Spleen (tissue), 11 donors: ENCODE measurements around the gene MCM3AP. TPM values are rescaled to one million over a fixed set of nuclear protein-coding genes. Genes with fewer than 3 reads are reported as not detected.

Source experiments
- DNase-seq: peaks from one replicate; pipeline ENCODE4 v3.0.0-alpha.2; 2020
- H3K27ac ChIP-seq, 8 donors: fragments of 200-600 bp; sonication (generic) in 7 of 8; 1 replicate in 4 of 8; 2 replicates in 4 of 8; pipeline versions ENCODE4 v1.5.0 to v1.8.0; 2016 to 2021; ENCODE audit warnings: inconsistent platforms in 4 of 8, mild to moderate bottlenecking in 4 of 8, moderate library complexity in 1 of 8
- H3K27me3 ChIP-seq, 7 donors: fragments of 200-600 bp; sonication (generic) in 6 of 7; replicated peaks in 1 of 7; 1 replicate in 4 of 7; 2 replicates in 3 of 7; pipeline versions ENCODE4 v1.5.0 to v1.8.0; 2016 to 2021; ENCODE audit warnings: inconsistent platforms in 3 of 7, mild to moderate bottlenecking in 1 of 7
- H3K36me3 ChIP-seq, 6 donors: fragments of 200-600 bp; sonication (generic) in 5 of 6; 1 replicate in 4 of 6; 2 replicates in 2 of 6; pipeline versions ENCODE4 v1.5.0 to v1.8.0; 2016 to 2021; ENCODE audit warnings: inconsistent platforms in 2 of 6
- H3K4me1 ChIP-seq, 6 donors: fragments of 200-600 bp; sonication (generic) in 5 of 6; 1 replicate in 3 of 6; 2 replicates in 3 of 6; pipeline versions ENCODE4 v1.5.0 to v1.8.0; 2016 to 2021; ENCODE audit warnings: inconsistent platforms in 3 of 6
- H3K4me3 ChIP-seq, 8 donors: fragments of 200-600 bp; sonication (generic) in 7 of 8; 1 replicate in 4 of 8; 2 replicates in 4 of 8; pipeline versions ENCODE4 v1.5.0 to v1.8.0; 2016 to 2021; ENCODE audit warnings: inconsistent platforms in 4 of 8, mild to moderate bottlenecking in 4 of 8, moderate library complexity in 2 of 8
- H3K9me3 ChIP-seq, 8 donors: fragments of 200-600 bp; sonication (generic) in 7 of 8; 1 replicate in 4 of 8; 2 replicates in 4 of 8; pipeline versions ENCODE4 v1.5.0 to v1.8.0; 2016 to 2021; ENCODE audit warnings: inconsistent platforms in 4 of 8
- POLR2A ChIP-seq, 3 donors: fragments of 450-650 bp; IDR thresholded peaks; one replicate each; pipeline ENCODE4 v1.5.1; 2017; ENCODE audit warnings: antibody characterized with exemption in 3 of 3, mild to moderate bottlenecking in 1 of 3
- POLR2AphosphoS5 ChIP-seq, 3 donors: sonication (generic); formaldehyde crosslinking; IDR thresholded peaks; one replicate each; pipeline ENCODE4 v1.5.1; 2017; ENCODE audit warnings: antibody characterized with exemption in 3 of 3
- WGBS, 5 donors: extraction: QIAGEN DNeasy Blood & Tissue Kit in 3 of 5; methylation state at CpG; one replicate each; pipeline versions ENCODE4 v1.1.5 to v1.1.7; 2013 to 2018; 5-methylcytosine and 5-hydroxymethylcytosine counted together
- intact Hi-C: fragments of 100-400 bp; cut with DNase I; formaldehyde crosslinking; loops from one replicate; pipeline ENCODE4 v1.15.0; 2023; ENCODE audit warnings: low total_unique reads
- polyA plus RNA-seq, 3 donors: library from polyadenylated mRNA; stranded (reverse); fragments of 200-250 nt; gene quantifications; one replicate each; pipeline ENCODE4 v1.2.1, GENCODE V29; 2013
- total RNA-seq, 7 donors: library from RNA; depleted of rRNA in 3 of 7; stranded (reverse); fragments of >200 nt in 3 of 7; fragmentation: NEBNext Ultra II Directional in 4 of 7; extraction: Animal tissue kit (Norgen Biotek cat#: 25700) in 4 of 7; gene quantifications; one replicate each; pipeline versions ENCODE4 v1.1.0 to v1.2.1, GENCODE V29; 2016 to 2021
- TF ChIP-seq, protein P1 (sequence below), 11 experiments: fragments of 200-600 bp in 7 of 11; fragments of 450-650 bp in 4 of 11; sonication (generic) in 4 of 11; IDR thresholded peaks in 8 of 11; conservative IDR thresholded peaks in 3 of 11; 1 replicate in 7 of 11; 2 replicates in 4 of 11; pipeline versions ENCODE4 v1.4.0 to v1.8.0; 2016 to 2021; ENCODE audit warnings: antibody characterized with exemption in 11 of 11, inconsistent platforms in 4 of 11, mild to moderate bottlenecking in 1 of 11
- donor health status: healthy with polysubstance abuse.
- donor health status: DM: no; HTN: no; CAD: no; lungs with moderate emphysema.
- donor health status: DM: no; HTN: no; CAD: no.
- donor health status: Bipolar disorder and iron deficiency.
- donor health status: healthy.
- donor health status: DM: no; HTN: no; CAD: no.
- donor health status: DM: yes; HTN: yes; CAD: no.

MCM3AP gene
- total and polyA plus RNA-seq, 10 donors: 35.2 to 144 (median 103) TPM

DNA sequence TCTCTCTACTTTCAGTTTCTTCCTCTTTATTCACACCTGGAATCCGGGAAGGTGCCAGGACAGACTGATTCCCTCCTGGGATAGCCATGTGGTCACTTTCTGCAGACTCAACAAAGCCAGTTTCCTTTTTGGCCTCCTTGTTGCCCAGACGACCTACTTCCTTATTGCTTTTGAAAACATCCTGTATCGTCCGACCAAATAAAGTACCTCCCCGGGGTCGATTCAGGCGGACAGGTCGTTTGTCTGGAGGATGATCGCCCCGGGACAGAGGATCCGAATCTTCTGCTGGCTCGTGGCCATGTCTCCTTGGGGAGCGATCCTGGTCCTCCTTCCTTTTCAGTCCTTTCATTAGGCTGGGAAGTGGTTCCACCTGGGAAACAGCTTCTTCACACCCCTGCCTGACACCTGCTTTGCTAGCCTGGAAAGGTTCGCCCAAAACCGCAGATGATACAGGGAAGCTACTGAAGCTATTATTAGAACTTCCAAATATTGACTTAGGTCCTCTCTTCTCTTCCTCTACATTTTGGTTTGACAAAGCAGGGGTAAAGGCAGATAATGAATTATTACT lies 1.2 kb downstream of the MCM3AP start:
- Histone ChIP-seq H3K4me3 (peak overlapping the region in 2 of 8 donors; percentile 15 to 99), H3K27ac (peak overlapping the region in 5 of 8 donors; percentile 1 to 98 (median 35))
- 48 to 63% (median 61%) methylated on average over 15 of the region's 15 CpGs for WGBS, 5 donors

DNA sequence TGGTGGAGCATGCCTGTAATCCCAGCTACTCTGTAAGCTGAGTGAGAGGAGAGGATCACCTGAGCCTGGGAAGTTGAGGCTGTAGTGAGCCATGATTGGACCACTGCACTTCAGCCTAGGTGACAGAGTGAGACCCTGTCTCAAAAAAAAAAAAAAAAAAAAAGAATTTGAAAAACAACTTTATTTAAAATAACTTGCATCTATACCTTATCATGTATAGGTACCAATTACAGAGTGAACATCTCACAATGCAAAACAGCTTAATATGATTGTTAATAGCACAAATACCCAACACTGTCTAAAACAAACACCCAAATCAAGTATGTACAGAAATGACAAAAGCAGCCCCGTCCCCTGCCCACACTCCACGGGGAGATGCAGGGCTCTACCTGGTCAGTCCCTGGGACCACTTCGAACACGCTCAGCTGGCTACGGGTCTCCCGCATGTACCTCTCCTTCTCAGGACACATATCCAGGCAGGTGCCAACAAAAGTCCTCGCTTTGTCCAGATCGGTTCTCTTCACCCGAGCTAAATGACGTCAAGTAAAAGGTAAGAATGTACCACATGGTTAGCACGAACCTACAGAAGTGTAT lies 10.5 kb downstream of the MCM3AP start:
- Histone ChIP-seq H3K36me3 (peaks cover 13 to 100% (median 99%) of the 10 kb centered on the region in 6 donors), H3K4me3 (no peak overlapping the region), H3K4me1 (peaks cover 0 to 7% (median 0%) of the 10 kb centered on the region in 6 donors), H3K27me3 (no peaks in the 10 kb centered on the region), H3K9me3 (no peaks in the 10 kb centered on the region), H3K27ac (no peak overlapping the region)
- intact Hi-C loops: no loop called here
- no peak for DNase-seq
- 91 to 96% (median 95%) methylated on average over 11 of the region's 11 CpGs for WGBS, 5 donors
- TF ChIP-seq, protein P1, sequence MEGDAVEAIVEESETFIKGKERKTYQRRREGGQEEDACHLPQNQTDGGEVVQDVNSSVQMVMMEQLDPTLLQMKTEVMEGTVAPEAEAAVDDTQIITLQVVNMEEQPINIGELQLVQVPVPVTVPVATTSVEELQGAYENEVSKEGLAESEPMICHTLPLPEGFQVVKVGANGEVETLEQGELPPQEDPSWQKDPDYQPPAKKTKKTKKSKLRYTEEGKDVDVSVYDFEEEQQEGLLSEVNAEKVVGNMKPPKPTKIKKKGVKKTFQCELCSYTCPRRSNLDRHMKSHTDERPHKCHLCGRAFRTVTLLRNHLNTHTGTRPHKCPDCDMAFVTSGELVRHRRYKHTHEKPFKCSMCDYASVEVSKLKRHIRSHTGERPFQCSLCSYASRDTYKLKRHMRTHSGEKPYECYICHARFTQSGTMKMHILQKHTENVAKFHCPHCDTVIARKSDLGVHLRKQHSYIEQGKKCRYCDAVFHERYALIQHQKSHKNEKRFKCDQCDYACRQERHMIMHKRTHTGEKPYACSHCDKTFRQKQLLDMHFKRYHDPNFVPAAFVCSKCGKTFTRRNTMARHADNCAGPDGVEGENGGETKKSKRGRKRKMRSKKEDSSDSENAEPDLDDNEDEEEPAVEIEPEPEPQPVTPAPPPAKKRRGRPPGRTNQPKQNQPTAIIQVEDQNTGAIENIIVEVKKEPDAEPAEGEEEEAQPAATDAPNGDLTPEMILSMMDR (IDR thresholded peaks at IDR 0.05 in 8 of 11, conservative IDR thresholded peaks at IDR 0.05 in 3 of 11): no peak
- TF ChIP-seq POLR2A (IDR thresholded peaks at IDR 0.05): no peak
- TF ChIP-seq POLR2AphosphoS5 (IDR thresholded peaks at IDR 0.05): no peak

More for the DNA sequence above, 1.2 kb downstream of the MCM3AP start:
- DNase-seq: no peak
- peaks cover 39 to 82% (median 60%) of the 10 kb centered on the region in 6 donors for H3K4me1 ChIP-seq
- no peaks in the 10 kb centered on the region for H3K27me3 ChIP-seq
- peaks cover 4 to 56% (median 31%) of the 10 kb centered on the region in 6 donors for H3K36me3 ChIP-seq
- intact Hi-C loops: no loop called here
- TF ChIP-seq POLR2AphosphoS5 (IDR thresholded peaks at IDR 0.05) (peak in 1 of 3 donors; percentile 13), POLR2A (IDR thresholded peaks at IDR 0.05) (no peak)
- TF ChIP-seq, protein P1 (IDR thresholded peaks at IDR 0.05 in 8 of 11, conservative IDR thresholded peaks at IDR 0.05 in 3 of 11): no peak
- H3K9me3 ChIP-seq: no peaks in the 10 kb centered on the region

DNA sequence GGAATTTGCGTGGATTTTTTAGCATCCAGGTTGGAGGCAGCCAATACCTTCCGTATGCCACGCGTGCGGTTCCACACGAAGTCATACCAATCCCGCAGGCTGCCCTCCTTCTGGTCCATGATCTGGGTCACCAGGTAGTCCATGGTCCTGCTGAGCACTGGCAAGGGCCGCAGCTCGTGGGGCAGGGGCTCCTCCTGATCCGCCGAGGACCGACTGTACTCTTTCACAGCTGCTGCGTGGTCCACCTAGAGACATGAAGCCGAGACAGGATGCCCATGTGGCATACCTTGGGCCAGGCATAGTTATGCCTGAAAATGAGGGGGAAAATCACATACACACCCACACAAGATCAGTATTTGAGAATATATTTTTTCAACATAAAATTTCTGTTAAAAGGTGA lies 12.1 kb downstream of the MCM3AP start:
- Histone ChIP-seq H3K9me3 (no peaks in the 10 kb centered on the region), H3K27ac (no peak overlapping the region), H3K4me3 (no peak overlapping the region), H3K4me1 (no peaks in the 10 kb centered on the region), H3K36me3 (peaks cover 8 to 100% (median 99%) of the 10 kb centered on the region in 6 donors), H3K27me3 (no peaks in the 10 kb centered on the region)
- no peak for DNase-seq
- TF ChIP-seq, protein P1 (IDR thresholded peaks at IDR 0.05 in 8 of 11, conservative IDR thresholded peaks at IDR 0.05 in 3 of 11): no peak
- no peak for TF ChIP-seq POLR2AphosphoS5 (IDR thresholded peaks at IDR 0.05)
- intact Hi-C loops: no loop called here
- 93 to 98% (median 97%) methylated on average over 14 of the region's 14 CpGs for WGBS, 5 donors

DNA sequence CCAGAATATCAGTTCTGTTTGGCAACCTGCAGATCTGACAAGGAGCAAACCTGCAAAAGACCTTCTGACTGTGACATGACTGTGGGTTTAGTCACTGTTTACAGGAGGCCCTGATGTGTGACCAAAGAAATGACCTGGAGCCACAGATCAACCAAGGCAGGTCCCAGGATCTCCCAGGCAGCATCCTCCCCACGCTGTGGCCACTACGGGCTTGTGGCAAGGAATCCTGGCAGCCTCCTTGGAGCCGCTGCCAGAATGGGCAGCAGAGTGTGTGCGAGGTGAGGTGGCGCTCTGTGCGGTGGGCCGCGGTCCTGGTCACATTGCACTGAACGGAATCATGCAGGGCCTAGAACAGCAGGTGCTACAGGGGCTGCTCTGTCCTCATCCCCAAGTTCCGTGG lies 15.9 kb downstream of the MCM3AP start:
- WGBS, 5 donors: 92 to 98% (median 96%) methylated on average over 8 to 10 of the region's 10 CpGs
- H3K9me3 ChIP-seq: no peaks in the 10 kb centered on the region
- H3K4me3 ChIP-seq: no peak overlapping the region
- no peak overlapping the region for H3K27ac ChIP-seq
- H3K27me3 ChIP-seq: no peaks in the 10 kb centered on the region
- DNase-seq: no peak
- peak in 2 of 3 donors; percentile 13 to 42 for TF ChIP-seq POLR2AphosphoS5 (IDR thresholded peaks at IDR 0.05)
- TF ChIP-seq, protein P1 (IDR thresholded peaks at IDR 0.05 in 8 of 11, conservative IDR thresholded peaks at IDR 0.05 in 3 of 11): no peak
- intact Hi-C loops: no loop called here
- peaks cover 8 to 100% (median 98%) of the 10 kb centered on the region in 6 donors for H3K36me3 ChIP-seq
- no peaks in the 10 kb centered on the region for H3K4me1 ChIP-seq
